Mesothelial cell of epicardium (in vitro differentiated cells): ENCODE data around the gene TMSB15B. TPM values are rescaled to one million over a fixed set of nuclear protein-coding genes. Genes with fewer than 3 reads are reported as not detected.
"Not testable (repeated sequence)": the region's sequence is repeated elsewhere in the genome, so short reads cannot be mapped to it uniquely, and the experiment has no call there.

Experiments used
- DNase-seq, 2 experiments: peaks; one replicate each; pipeline ENCODE4 v3.0.0; 2021; ENCODE audit warnings: low spot score in 2 of 2; ENCODE audit not compliant: unreplicated experiment in 2 of 2
- H3K27ac Mint-ChIP-seq: 2 replicates; pipeline ENCODE4 v1.8.0; 2021; ENCODE audit warnings: mixed read lengths
- H3K27me3 Mint-ChIP-seq: 2 replicates; pipeline ENCODE4 v1.8.0; 2021; ENCODE audit warnings: low read depth, mixed read lengths
- H3K36me3 Mint-ChIP-seq: 2 replicates; pipeline ENCODE4 v1.8.0; 2021; ENCODE audit warnings: mixed read lengths
- H3K4me1 Mint-ChIP-seq: 2 replicates; pipeline ENCODE4 v1.8.0; 2021; ENCODE audit warnings: mixed read lengths
- H3K4me3 Mint-ChIP-seq: 2 replicates; pipeline ENCODE4 v1.8.0; 2021; ENCODE audit warnings: mild to moderate bottlenecking, moderate library complexity, mixed read lengths
- H3K9me3 Mint-ChIP-seq: 2 replicates; pipeline ENCODE4 v1.8.0; 2021; ENCODE audit warnings: mixed read lengths
- CTCF ChIP-seq: fragments of 200-600 bp; sonication (generic); IDR thresholded peaks from one replicate; pipeline ENCODE4 v1.5.0; 2021; ENCODE audit warnings: antibody characterized with exemption; ENCODE audit not compliant: unreplicated experiment
- total RNA-seq: library from RNA; stranded (reverse); gene quantifications from 3 replicates; pipeline ENCODE4 v1.2.1, GENCODE V29; 2021

TMSB15B gene
- total RNA-seq, 1 donor from 2014 or later: 20.5 TPM

- H3K27ac Mint-ChIP-seq: no peak within 1 kb of the TSS
- no peaks in the 10 kb centered on the region for H3K4me1 Mint-ChIP-seq
- peaks cover 32% of the 10 kb centered on the region for H3K27me3 Mint-ChIP-seq
- no peaks in the 10 kb centered on the region for H3K36me3 Mint-ChIP-seq
- H3K4me3 Mint-ChIP-seq: no peak within 1 kb of the TSS
- TF ChIP-seq CTCF: no peak
- DNase-seq: no peak
- H3K9me3 Mint-ChIP-seq: peaks cover 40% of the 10 kb centered on the region
Measured at GRCh38 chrX:104013606-104014005, 51.2 kb downstream of the TMSB15B start, which contains the start of gene H2BW1. H2BW1 (minus strand) TSS chrX:104013708; CDS start chrX:104013576, 132 bp downstream.

- H3K36me3 Mint-ChIP-seq, H3K4me3 Mint-ChIP-seq, DNase-seq, H3K4me1 Mint-ChIP-seq, H3K27ac Mint-ChIP-seq: not testable (repeated sequence)
- H3K9me3 Mint-ChIP-seq: peaks cover 39% of the 10 kb centered on the region
- H3K27me3 Mint-ChIP-seq: peaks cover 22% of the 10 kb centered on the region
Measured at GRCh38 chrX:104015576-104015975, 53.1 kb downstream of the TMSB15B start.

Other genes starting within 250 kb of the TMSB15B start
- 0.11 to 0.58 TPM (median 0.33 TPM) in 3 replicates for gene PLP1, start 185.8 kb upstream of the TMSB15B start, total RNA-seq
- 1.6 to 1.9 TPM (median 1.9 TPM) in 3 replicates for gene RAB9B, start 130.4 kb upstream of the TMSB15B start, total RNA-seq
- not detected in 3 replicates for gene H2BW1, start 51.1 kb downstream of the TMSB15B start, total RNA-seq
- 0.11 to 0.20 TPM in 2 of 3 replicates, not detected in the other for gene H2BW2, start 77.3 kb downstream of the TMSB15B start, total RNA-seq
- 13.7 to 18.8 TPM (median 16.9 TPM) in 3 replicates for gene TMSB15C, start 113.6 kb downstream of the TMSB15B start, total RNA-seq
- gene ZCCHC18, start 149.9 kb downstream of the TMSB15B start, total RNA-seq: 3.6 to 5.4 TPM (median 4.7 TPM) in 3 replicates
- 7.2 to 8.5 TPM (median 7.4 TPM) in 3 replicates for gene SLC25A53, start 194.4 kb downstream of the TMSB15B start, total RNA-seq
- 17.5 to 17.9 TPM (median 17.5 TPM) in 3 replicates for gene FAM199X, start 203.8 kb downstream of the TMSB15B start, total RNA-seq